ENCODE measurements around the gene ZNF77.
"Not testable (repeated sequence)": the region's sequence is repeated elsewhere in the genome, so short reads cannot be mapped to it uniquely, and the experiment has no call there.

ZNF77 gene

DNA sequence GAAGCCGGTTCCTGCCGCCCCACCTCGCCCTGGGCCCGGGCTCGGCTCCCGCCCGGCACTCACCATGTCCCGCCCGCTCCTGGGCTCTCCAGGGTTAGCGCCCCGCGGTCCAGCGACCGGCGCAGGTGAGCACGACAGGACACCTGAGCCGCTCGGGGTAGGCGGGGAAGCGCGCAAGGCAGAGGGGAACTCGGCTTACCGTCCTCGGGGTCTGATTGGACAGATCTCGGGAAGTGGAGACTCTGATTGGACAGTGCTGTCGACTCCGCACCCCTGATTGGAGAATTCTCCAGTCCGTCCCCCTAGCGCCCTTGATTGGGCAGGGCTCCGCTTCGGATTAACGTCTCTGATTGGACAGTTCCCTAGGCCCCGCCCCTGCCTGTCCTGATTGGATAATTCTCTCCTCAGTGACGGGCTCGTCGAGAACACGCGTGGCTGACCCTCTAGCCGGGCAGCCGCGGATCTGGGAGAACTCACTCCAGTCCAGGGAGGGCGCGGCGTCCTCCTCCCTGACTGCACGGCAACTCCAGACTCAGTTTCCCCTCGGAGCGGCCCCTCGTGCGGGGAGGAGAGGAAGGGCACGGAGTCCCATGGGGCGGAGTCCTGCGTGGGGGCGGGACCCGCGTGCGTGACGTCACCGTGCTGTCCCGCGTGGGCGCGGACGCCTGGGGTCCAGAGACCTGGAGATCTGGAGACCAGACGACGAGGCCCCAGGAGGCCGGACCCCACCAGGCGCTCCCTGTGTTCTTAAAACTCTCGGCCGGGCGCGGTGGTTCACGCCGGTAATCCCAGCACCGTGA is at the start of gene ZNF77:
TSS of gene ZNF77 (minus strand) at position 197 of the 800 bp plus-strand sequence. CDS start at position 66, 131 bp downstream.
- DNase-seq: peak; percentile 99

- no peak for DNase-seq
Observed at GRCh38 chr19:2993579-2993978, 48.8 kb upstream of the ZNF77 start.

- no peak for DNase-seq
Observed at GRCh38 chr19:2992958-2993357, 48.2 kb upstream of the ZNF77 start.

- not testable (repeated sequence) for DNase-seq
Observed at GRCh38 chr19:2992333-2992732, 47.6 kb upstream of the ZNF77 start.

GRCh38 chr19:2989236-2989946 is 44.6 kb upstream of the ZNF77 start:
- no peak for DNase-seq

GRCh38 chr19:2988568-2988967 is 43.8 kb upstream of the ZNF77 start:
- DNase-seq: no peak

GRCh38 chr19:2987797-2988196 is 43.0 kb upstream of the ZNF77 start:
- no peak for DNase-seq

DNA sequence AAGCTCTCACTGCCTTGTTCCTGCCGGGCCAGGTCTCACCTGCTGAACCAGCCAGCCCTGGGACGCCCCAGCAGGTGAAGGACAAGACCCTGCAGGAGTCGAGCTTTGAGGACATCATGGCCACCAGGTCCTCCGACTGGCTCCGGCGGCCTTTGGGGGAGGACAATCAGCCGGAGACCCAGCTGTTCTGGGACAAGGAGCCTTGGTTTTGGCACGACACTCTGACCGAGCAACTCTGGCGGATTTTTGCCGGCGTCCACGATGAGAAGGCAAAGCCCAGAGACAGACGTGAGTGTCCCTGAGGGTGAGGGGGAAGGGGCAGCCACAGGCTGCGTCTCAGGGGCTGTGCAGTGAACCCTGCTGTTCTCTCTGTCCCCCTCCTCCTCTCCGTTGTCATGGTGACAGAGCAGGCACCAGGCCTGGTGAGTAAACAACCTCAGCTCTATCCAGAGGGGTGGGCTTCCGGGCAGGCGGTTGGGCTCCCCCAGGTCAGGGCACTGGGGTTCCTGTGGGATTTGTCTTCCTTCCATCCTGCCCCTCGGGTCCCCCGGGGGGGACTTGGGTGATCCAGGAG is 42.3 kb upstream of the ZNF77 start:
- DNase-seq: peak; percentile 63

DNA sequence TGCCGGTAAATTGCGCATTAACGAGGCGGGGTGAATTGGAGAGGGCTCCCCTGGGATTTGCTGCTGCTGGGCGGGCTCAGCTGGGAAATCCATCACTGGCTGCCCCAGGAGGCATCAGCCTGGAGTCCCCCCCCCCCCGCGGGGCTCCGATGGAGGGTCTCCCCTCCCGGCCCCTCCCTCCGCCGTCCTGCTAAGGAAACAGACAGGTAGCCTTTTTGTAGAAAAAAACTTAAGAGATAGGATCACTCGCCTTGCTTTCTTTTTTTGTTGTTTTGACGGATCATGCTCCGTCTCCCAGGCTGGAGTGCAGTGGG is 39.4 kb upstream of the ZNF77 start:
- DNase-seq: no peak

- DNase-seq: peak; percentile 96
Observed at GRCh38 chr19:2983351-2984214, 38.8 kb upstream of the ZNF77 start.

DNA sequence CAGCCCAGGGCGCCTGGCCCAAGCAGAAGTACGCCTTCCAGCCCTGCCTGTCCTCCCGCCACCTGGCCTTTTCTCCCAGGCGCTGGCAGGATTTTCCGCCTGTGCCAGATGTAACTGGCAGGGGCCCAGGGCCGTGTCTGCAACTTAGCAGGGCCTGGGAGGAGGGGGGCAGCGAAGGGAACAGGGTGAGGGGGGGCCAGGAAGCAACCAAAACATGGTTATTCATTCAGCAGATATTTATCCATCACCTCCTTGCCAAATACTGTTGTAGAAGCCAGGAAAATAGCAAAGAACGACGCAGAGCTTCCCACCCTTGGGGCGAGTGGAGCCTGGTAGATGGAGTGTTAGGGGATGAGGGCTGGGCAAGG is 38.2 kb upstream of the ZNF77 start:
- peak; percentile 92 for DNase-seq

DNA sequence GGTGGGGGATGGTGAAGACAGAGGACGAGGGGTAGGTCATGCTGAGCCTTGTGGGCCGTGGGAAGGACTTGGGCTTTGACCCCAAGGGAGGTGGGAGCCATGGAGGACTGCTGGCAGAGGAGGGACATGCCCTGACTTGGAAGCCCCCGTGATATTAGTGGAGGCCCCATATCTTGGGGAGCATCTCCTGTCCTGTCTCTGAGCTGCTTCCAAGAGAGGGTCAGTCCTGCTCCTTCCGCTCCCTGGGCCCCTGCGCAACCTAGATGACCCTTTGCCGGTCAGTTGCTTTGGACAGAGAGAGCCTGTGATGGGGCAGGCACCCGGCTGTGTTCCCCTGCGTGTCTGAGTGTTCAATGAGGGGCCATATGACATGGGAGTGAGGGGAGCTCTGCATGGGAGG is 37.8 kb upstream of the ZNF77 start:
- DNase-seq: no peak

GRCh38 chr19:2981898-2982297 is 37.1 kb upstream of the ZNF77 start:
- DNase-seq: no peak

DNA sequence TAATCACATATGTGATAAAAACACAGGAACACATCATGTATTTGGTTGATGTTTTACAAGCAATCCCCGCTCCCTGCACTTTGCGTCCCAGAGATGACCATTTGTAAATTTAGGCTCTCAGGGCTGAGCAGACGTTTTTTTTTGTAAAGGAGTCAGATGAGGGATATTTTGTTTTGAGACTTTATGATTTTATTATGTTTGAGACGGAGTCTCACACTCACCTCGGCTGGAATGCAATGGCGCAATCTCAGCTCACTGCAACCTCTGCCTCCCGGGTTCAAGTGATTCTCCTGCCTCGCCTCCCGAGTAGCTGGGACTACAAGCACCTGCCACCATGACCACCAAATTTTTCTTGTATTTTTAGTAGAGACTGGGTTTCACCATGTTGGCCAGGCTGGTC is 34.0 kb upstream of the ZNF77 start:
- no peak for DNase-seq

GRCh38 chr19:2978166-2978767 is 33.5 kb upstream of the ZNF77 start:
- DNase-seq: no peak

DNA sequence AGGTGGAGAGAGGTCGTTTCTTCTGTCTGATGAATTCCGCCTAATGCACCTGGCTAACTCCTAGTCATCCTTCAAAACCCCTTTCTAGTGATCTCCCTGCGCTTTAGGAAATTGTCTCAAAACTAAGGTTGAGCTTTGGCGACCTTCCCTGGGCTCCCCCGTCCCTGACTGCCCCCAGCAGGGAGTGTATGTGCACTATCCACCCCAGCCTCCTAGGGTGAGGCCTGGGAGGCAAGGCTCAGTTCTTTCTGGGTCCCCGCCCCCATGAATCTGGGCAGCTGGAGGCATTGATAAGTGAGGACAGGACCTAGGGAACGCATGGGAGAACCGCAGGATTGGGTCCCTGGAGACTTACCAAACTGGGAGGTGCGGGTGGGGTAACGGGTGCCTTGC is 33.0 kb upstream of the ZNF77 start:
- no peak for DNase-seq

DNA sequence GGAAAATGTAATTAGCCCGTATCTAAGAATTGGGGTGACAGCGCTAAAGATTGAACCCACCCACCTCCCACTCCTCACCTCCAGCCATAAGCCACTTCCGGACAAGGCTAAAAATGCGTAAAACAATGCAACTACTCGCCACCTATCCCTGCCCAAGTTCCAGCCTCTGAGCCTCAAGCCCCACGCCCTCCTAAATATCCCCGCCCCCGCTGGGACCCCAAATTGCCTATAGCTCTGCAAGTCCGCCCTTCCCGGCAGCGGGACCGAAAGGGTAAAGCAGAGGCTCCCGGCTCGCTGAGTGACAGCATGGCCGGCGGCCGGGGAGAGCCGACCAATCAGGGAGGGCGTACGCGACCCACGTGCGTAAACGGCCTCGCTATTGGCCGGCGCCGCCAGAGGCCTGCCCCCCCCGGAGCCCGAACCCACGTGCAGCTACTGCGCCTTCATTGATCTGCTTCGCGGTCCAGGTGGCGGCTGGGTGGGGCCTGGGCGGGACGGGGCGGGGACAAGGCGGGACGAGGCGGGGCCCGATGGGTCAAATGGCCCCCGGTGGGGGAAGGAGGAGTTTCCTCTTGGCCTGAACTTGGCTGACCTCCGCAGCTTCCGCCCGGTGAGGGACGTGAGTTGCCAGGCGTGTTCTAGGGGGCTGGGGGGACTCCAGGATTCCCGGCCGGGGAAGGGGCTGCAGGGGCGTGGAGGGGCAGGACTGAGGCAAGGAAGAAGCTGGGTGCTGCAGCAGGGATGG is 32.4 kb upstream of the ZNF77 start, which contains the start of gene TLE6:
TSS of gene TLE6 (plus strand) at position 564 of the 745 bp plus-strand sequence. CDS start 670 bp downstream, outside the sequence.
- peak; percentile 98 for DNase-seq

- DNase-seq: no peak
Observed at GRCh38 chr19:2976609-2977000, 31.8 kb upstream of the ZNF77 start.

- no peak for DNase-seq
Observed at GRCh38 chr19:2974342-2975041, 29.7 kb upstream of the ZNF77 start.

DNA sequence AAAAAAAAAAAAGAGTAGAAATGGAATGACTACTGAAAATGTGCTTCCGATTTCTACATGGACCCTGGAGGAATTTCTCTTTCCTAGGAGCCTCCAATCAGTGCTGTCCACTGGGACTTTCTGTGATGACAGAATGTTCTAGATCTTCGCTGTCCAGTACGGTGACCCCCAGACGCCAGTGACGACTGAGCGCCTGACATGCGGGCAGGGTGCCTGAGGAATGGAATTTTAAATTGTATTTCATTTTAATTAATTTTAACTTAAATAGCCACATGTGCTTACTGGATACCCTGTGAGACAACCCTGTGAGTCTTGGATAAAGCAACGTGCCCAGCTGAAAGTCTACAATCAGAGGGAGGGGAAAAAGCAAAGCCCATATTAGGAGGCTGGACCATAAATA is 28.5 kb upstream of the ZNF77 start:
- no peak for DNase-seq

GRCh38 chr19:2970201-2970835 is 25.5 kb upstream of the ZNF77 start:
- no peak for DNase-seq
